Fibroblast of the aortic adventitia (primary cell): ENCODE results near the gene MISP3. TPM values are rescaled to one million over a fixed set of nuclear protein-coding genes. Genes with fewer than 3 reads are reported as not detected.
A peak's percentile ranks its signal among the peaks of the same experiment; 100 is the strongest.

Experiments
- DNase-seq: peaks from one replicate; pipeline ENCODE4 v3.0.0-alpha.2; 2010; ENCODE audit warnings: low read depth
- H3K4me3 ChIP-seq: 2 replicates; pipeline ENCODE4 v1.5.1; 2011; ENCODE audit warnings: low read depth, mild to moderate bottlenecking, control low read depth, low read length, moderate library complexity
- total RNA-seq: library from RNA; depleted of rRNA; stranded (reverse); fragments of >200 nt; gene quantifications from 2 replicates; pipeline ENCODE4 v1.2.3, GENCODE V29; 2012; ENCODE audit warnings: low replicate concordance
- TF ChIP-seq, protein P1 (sequence below): IDR thresholded peaks from 2 replicates; pipeline ENCODE4 v1.5.1; 2011; ENCODE audit warnings: mild to moderate bottlenecking, low read length, control low read depth, inconsistent platforms; ENCODE audit not compliant: insufficient read depth

Gene MISP3
- total RNA-seq, 1 donor = 0.72 TPM

DNA sequence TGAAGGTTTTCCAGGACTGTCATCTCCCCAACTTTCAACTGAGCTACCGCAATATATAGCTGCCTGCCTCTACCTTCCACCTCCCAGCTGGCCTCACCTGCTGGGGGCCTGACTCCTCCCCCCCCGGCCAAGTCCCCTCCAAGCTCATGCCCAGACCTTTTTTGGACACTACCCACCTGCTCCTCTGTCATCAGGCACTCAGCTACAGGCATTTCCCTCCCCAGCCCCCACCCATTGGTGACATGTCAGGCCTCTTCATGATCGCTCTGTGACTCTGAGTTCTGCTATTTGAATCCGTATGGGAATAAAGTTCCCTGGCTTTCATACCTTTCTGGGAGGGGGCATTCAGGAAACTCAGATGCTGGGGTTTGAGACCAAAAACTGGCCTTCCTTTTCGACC lies 43.2 kb downstream of the MISP3 start:
- peak overlapping the region; percentile 86 for H3K4me3 ChIP-seq
- DNase-seq = no peak
- TF ChIP-seq, protein P1, sequence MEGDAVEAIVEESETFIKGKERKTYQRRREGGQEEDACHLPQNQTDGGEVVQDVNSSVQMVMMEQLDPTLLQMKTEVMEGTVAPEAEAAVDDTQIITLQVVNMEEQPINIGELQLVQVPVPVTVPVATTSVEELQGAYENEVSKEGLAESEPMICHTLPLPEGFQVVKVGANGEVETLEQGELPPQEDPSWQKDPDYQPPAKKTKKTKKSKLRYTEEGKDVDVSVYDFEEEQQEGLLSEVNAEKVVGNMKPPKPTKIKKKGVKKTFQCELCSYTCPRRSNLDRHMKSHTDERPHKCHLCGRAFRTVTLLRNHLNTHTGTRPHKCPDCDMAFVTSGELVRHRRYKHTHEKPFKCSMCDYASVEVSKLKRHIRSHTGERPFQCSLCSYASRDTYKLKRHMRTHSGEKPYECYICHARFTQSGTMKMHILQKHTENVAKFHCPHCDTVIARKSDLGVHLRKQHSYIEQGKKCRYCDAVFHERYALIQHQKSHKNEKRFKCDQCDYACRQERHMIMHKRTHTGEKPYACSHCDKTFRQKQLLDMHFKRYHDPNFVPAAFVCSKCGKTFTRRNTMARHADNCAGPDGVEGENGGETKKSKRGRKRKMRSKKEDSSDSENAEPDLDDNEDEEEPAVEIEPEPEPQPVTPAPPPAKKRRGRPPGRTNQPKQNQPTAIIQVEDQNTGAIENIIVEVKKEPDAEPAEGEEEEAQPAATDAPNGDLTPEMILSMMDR = no peak

GRCh38 chr19:14116525-14116917 lies 43.9 kb downstream of the MISP3 start:
- DNase-seq = no peak
- TF ChIP-seq, protein P1 = no peak
- peak overlapping the region; percentile 86 for H3K4me3 ChIP-seq

DNA sequence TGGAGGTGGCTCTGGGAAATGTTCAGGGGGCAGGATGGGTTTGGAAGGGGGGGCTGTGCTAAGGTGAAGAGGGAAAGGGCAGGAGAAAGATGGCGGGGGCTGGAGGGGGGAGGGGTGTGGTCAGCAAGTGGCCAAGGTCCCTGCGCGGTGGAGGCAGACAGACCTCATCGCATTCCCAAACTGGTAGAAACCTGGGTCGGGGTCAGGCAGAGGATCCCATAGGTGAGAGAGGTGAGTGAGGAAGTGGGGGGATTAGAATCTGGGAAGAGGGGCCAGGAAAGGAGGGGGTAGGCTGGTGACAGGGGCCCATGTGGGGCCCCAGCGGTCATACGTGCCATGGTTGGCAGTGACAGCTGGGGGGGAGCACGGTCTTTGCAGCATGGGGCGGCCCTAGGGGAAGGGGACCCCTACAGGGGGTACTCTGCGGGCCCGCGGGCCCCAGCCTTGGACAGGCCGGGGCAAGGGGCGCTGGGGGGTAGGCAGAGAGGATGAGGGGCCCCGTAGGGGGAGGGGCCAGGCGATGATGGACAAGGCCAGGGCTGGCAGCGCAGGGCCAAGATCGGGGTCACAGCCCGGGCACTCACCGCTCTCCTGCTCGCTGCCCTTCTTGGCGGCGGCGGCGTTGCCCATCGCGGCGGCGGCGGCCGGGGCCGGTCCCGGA lies 44.5 kb downstream of the MISP3 start:
- TF ChIP-seq, protein P1 = no peak
- H3K4me3 ChIP-seq = peak overlapping the region; percentile 86
- no peak for DNase-seq

DNA sequence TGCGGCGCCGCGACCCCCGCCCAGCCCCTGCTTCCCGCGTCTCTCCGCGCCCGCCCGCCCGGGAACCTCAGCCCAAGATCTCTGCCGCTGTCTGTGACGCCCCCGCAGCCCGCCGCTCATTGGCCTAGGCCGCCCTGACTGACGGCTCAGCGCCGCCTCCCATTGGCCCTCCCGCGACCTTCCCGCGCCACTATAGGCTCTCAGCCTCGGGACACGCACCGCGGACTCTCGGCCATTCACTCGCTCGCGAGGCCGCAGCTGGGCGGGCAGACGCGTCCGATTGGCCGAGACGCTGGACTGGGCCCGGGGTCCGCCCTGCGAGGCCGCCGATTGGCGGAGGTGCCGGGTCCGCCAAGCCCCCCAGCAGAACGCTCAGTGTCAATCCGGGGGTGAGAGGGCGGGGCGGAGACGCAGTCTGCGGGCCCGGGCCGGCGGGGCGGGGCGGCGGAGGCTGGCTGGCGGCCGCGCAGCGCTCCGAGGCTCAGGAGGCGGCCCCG lies 45.1 kb downstream of the MISP3 start, which contains the start of gene PRKACA:
PRKACA (minus strand) TSS at position 95 of the 497 bp plus-strand sequence. CDS start 215 bp downstream, outside the sequence.
- peak; percentile 98 for DNase-seq

DNA sequence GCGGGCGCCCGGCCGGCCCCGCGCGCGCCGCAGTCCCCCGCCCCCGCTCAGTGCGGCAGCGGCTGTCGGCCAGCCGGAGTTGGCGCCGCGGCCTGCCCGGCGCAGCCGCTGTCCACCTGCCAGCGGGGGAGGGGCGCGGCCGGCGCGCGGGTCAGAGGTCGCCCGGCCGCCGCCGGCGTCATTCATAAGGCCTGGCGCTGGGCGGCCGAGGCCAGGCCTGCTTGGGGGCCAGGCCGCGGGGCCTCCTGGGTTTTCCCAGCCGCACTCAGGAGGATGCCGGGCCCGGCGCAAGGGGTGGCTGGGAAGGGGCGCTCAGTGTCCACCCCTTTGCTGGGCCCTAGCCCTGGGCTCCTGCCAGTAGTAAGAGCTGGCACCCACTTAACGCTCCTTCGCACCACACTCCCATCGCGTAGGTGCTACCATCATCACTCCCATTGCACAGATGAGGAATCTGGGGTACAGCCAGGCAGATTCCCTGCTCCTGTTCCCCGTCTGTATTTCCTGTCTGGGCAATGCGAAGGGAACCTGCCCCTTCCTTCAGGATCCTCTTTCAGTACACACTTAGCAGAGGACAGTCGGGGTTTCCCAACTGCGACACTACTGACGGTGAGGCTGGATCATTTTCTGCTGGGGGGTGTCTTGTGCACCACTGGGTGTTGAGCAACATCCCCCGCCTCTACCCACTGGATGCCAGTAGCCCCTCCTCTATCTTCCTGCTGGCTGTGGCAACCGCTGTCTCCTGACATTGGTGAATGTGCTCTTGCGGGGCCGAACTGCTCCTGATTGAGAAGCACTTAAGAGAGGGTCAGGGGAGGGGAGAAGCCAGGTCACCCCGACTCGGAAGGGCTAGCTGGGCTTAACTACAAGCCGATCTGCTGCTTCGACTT lies 45.8 kb downstream of the MISP3 start:
- DNase-seq = peak; percentile 76
- TF ChIP-seq, protein P1 = no peak
- peak overlapping the region; percentile 66 for H3K4me3 ChIP-seq

More for the DNA sequence above, 45.1 kb downstream of the MISP3 start, which contains the start of gene PRKACA:
- peak within 1 kb of the TSS; percentile 86 for H3K4me3 ChIP-seq
- TF ChIP-seq, protein P1 = no peak

- peak overlapping the region; percentile 66 for H3K4me3 ChIP-seq
- TF ChIP-seq, protein P1 = no peak
- no peak for DNase-seq
Observed at GRCh38 chr19:14119146-14119545, 46.6 kb downstream of the MISP3 start.
